OCI-LY7 (cell line): ENCODE results near the gene TMEM94. TPM values are rescaled to one million over a fixed set of nuclear protein-coding genes. Genes with fewer than 3 reads are reported as not detected.

Experiments used
- BruUV-seq: library from RNA; stranded (reverse); fragments of 400-500 nt; replicated peaks from 2 replicates; lab custom pipeline; 2021; lab: Mats Ljungman, UMichigan
- CTCF ChIA-PET: fragments of 300-600 bp; sonication (Branson Sonifier 250); formaldehyde crosslinking; loops from one replicate; lab custom pipeline; 2022; ENCODE audit warnings: antibody characterized with exemption; ENCODE audit not compliant: unreplicated experiment; lab: Charles Lee
- POLR2A ChIA-PET: fragments of 300-600 bp; sonication (Branson Sonifier 250); formaldehyde crosslinking; loops from one replicate; lab custom pipeline; 2022; ENCODE audit warnings: antibody characterized with exemption; lab: Charles Lee
- DNase-seq: peaks from one replicate; pipeline ENCODE4 v3.0.0-alpha.2; 2015; ENCODE audit warnings: low spot score
- H2AFZ ChIP-seq: fragments of 200-600 bp; sonication (generic), shearing (Covaris generic); 2 replicates; pipeline ENCODE4 v1.6.1; 2014; ENCODE audit warnings: mild to moderate bottlenecking, antibody characterized with exemption, low read length, moderate library complexity
- H3K27ac ChIP-seq: fragments of 200-600 bp; sonication (generic); 2 replicates; pipeline ENCODE4 v1.5.1; 2014; ENCODE audit warnings: mixed run types, low read depth, mild to moderate bottlenecking, moderate library complexity, low read length, inconsistent platforms; ENCODE audit not compliant: poor library complexity, severe bottlenecking
- H3K36me3 ChIP-seq: fragments of 200-600 bp; sonication (generic); 2 replicates; pipeline ENCODE4 v1.6.1; 2014; ENCODE audit warnings: mild to moderate bottlenecking, antibody characterized with exemption, low read length, moderate library complexity, mixed read lengths; ENCODE audit not compliant: insufficient read depth
- H3K4me1 ChIP-seq: fragments of 200-600 bp; sonication (generic); 2 replicates; pipeline ENCODE4 v1.5.1; 2014; ENCODE audit warnings: mild to moderate bottlenecking, low read length; ENCODE audit not compliant: insufficient read depth, poor library complexity, severe bottlenecking
- H3K4me2 ChIP-seq: fragments of 200-600 bp; sonication (generic); 2 replicates; pipeline ENCODE4 v1.6.1; 2014; ENCODE audit warnings: mild to moderate bottlenecking, low read length
- H3K4me3 ChIP-seq: fragments of 200-600 bp; sonication (generic); 2 replicates; pipeline ENCODE4 v1.5.1; 2014; ENCODE audit warnings: mild to moderate bottlenecking, low read depth, low read length; ENCODE audit not compliant: poor library complexity, severe bottlenecking
- H3K79me2 ChIP-seq: fragments of 200-600 bp; sonication (generic); 2 replicates; pipeline ENCODE4 v1.6.1; 2016; ENCODE audit warnings: low read depth, mild to moderate bottlenecking, low read length, moderate library complexity, mixed read lengths; ENCODE audit not compliant: insufficient read depth
- H3K9me2 ChIP-seq: fragments of 200-600 bp; sonication (generic); 2 replicates; pipeline ENCODE4 v1.6.1; 2016; ENCODE audit warnings: mild to moderate bottlenecking, low read length, mixed read lengths; ENCODE audit not compliant: insufficient read depth
- H3K9me3 ChIP-seq: fragments of 200-600 bp; sonication (generic); 2 replicates; pipeline ENCODE4 v1.6.1; 2014; ENCODE audit warnings: mild to moderate bottlenecking, mixed run types, low read length, mixed read lengths
- H4K20me1 ChIP-seq: fragments of 200-600 bp; sonication (generic); 2 replicates; pipeline ENCODE4 v1.6.1; 2014; ENCODE audit warnings: mild to moderate bottlenecking, antibody characterized with exemption, low read length, moderate library complexity, mixed read lengths; ENCODE audit not compliant: insufficient read depth
- EZH2phosphoT487 ChIP-seq: fragments of 200-600 bp; sonication (generic); IDR thresholded peaks from 2 replicates; pipeline ENCODE4 v1.6.1; 2018; ENCODE audit warnings: low read depth, borderline replicate concordance, mild to moderate bottlenecking, mixed run types, antibody characterized with exemption, low read length, moderate library complexity, mixed read lengths
- intact Hi-C: fragments of 100-400 bp; cut with micrococcal nuclease; formaldehyde crosslinking; loops from one replicate; pipeline ENCODE4 v1.10.0; 2022; ENCODE audit not compliant: unreplicated experiment
- total RNA-seq, 2 experiments: library from RNA; depleted of rRNA in 1 of 2; stranded (reverse); fragments of >200 nt in 1 of 2; shearing (Covaris generic) in 1 of 2; gene quantifications; 2 replicates each; pipeline ENCODE4 v1.2.3, GENCODE V29; 2014 to 2022
- TF ChIP-seq, protein P1 (sequence below): fragments of 200-600 bp; sonication (generic); conservative IDR thresholded peaks from 2 replicates; pipeline ENCODE4 v1.5.1; 2014; ENCODE audit warnings: mild to moderate bottlenecking, antibody characterized with exemption, low read length, moderate library complexity, mixed read lengths

The TMEM94 gene
- total RNA-seq, 2 experiments from 2014 or later = 60.6 to 121 TPM

DNA sequence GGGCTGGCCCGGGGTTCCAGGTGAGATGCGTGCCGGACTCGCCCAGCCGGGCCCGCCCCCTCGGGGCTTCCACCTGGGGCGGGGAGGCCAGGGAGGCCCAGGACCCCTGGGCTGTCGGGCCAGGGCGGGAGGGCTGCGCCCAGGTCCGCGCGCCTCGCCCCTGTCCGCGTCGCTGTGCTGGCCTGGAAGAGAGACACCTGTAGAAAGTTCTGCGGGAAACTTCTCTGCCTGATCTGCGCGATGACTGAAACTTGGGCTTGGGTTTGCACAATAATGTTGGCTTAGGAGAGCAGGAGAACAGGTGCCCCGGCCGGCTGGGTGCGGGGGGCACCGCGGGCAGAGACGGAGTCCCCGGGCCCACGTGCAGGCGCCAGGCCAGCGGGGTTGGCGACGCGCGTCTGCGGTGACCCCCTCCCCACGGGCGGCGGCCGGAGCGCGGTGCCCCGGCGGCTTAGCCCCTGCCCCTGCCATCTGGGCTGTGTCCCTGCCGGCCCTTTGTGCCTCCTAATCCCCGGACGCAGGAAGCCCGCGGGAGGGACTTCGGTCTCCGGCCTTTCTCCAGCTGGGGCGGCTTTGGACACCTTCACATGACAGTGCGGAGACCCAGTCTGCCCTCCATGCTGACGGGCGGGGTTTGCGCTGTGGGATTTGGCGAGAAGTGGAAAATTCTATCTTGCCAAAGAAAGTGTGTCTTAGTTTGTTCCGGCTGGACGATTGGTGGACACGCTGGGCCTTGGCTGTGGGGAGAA lies 69.5 kb downstream of the TMEM94 start:
- Histone ChIP-seq H3K4me2 (peak overlapping the region; percentile 96), H2AFZ (peak overlapping the region; percentile 83), H3K4me3 (peak overlapping the region; percentile 72), H3K9me3 (no peaks in the 10 kb centered on the region), H3K36me3 (peaks cover 24% of the 10 kb centered on the region), H3K9me2 (no peaks in the 10 kb centered on the region), H3K27ac (no peak overlapping the region), H4K20me1 (no peaks in the 10 kb centered on the region), H3K4me1 (peaks cover 19% of the 10 kb centered on the region), H3K79me2 (no peaks in the 10 kb centered on the region)
- intact Hi-C loops = loop anchor here (2.0 kb wide), 4 partner anchors 45 to 255 kb away; partner anchors contain the start of gene MIF4GD
- no peak for DNase-seq
- ChIA-PET CTCF (interaction anchor here (0.7 to 1.0 kb wide), 3 partner anchors 10 to 255 kb away, joined by 3 to 4 read pairs (median 4); partner anchors contain the start of genes MIF4GD and TSEN54), POLR2A (interaction anchor here (0.6 to 1.2 kb wide), 4 partner anchors 16 to 909 kb away, joined by 3 to 6 read pairs (median 3); partner anchors contain the start of gene SLC25A19)
- TF ChIP-seq EZH2phosphoT487 = no peak
- TF ChIP-seq, protein P1, sequence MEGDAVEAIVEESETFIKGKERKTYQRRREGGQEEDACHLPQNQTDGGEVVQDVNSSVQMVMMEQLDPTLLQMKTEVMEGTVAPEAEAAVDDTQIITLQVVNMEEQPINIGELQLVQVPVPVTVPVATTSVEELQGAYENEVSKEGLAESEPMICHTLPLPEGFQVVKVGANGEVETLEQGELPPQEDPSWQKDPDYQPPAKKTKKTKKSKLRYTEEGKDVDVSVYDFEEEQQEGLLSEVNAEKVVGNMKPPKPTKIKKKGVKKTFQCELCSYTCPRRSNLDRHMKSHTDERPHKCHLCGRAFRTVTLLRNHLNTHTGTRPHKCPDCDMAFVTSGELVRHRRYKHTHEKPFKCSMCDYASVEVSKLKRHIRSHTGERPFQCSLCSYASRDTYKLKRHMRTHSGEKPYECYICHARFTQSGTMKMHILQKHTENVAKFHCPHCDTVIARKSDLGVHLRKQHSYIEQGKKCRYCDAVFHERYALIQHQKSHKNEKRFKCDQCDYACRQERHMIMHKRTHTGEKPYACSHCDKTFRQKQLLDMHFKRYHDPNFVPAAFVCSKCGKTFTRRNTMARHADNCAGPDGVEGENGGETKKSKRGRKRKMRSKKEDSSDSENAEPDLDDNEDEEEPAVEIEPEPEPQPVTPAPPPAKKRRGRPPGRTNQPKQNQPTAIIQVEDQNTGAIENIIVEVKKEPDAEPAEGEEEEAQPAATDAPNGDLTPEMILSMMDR = no peak
- BruUV-seq = no TSS peak

DNA sequence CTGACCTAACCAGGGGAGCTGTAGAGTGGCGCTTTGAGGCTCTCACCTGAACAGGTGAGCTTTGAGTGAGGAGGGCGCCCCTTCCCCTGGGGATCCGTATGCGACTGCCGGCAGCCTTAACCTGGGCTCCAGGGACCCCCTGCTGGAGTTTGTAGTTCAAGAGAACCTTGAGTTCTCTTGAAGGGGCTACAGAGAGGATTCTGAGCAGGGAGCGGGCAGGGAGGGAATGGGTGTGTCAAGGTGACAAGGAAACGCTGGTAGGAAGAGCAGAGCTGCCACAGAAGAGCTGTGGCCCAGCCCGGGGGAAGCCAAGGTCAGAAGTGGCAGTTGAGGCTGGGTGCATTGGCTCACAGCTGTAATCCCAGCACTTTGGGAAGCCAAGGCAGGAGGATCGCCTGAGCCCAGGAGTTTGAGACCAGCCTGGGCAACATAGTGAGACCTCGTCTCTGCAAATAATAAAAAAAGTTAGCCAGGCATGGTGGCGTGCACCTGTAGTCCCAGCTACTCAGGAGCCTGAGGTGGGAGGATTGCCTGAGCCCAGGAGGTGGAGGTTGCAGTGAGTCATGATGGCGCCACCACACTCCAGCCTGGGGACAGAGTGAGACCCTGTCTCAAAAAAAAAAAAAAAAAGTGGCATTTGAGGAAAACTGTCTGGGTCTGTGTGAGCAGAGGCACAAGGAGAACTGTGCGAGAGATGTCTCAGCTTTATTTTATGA lies 70.3 kb downstream of the TMEM94 start:
- intact Hi-C loops = no loop called here
- Histone ChIP-seq H3K79me2 (no peaks in the 10 kb centered on the region), H2AFZ (no peak overlapping the region), H3K27ac (no peak overlapping the region), H4K20me1 (no peaks in the 10 kb centered on the region), H3K9me3 (no peaks in the 10 kb centered on the region), H3K4me2 (peak overlapping the region; percentile 96), H3K4me3 (peak overlapping the region; percentile 72), H3K36me3 (peaks cover 16% of the 10 kb centered on the region), H3K4me1 (peaks cover 19% of the 10 kb centered on the region), H3K9me2 (no peaks in the 10 kb centered on the region)
- no peak for DNase-seq
- POLR2A ChIA-PET = interaction anchor here (0.8 to 1.2 kb wide), 4 partner anchors 23 to 653 kb away, joined by 3 to 6 read pairs (median 4); partner anchors contain the start of gene SLC25A19
- CTCF ChIA-PET = interaction anchor here (1.1 kb wide), 1 partner anchor 10 kb away, joined by 3 read pairs; the partner anchor contains the start of gene TSEN54
- TF ChIP-seq EZH2phosphoT487 = no peak
- TF ChIP-seq, protein P1 = no peak
- BruUV-seq = no TSS peak
